Activated CD4-positive, alpha-beta T cell treated with anti-CD3 and anti-CD28 coated beads for 1 hour (primary cell): ENCODE measurements around the gene CARMIL1.
"Not testable (repeated sequence)": the region's sequence is repeated elsewhere in the genome, so short reads cannot be mapped to it uniquely, and the experiment has no call there.

Experiments used
- DNase-seq: peaks from one replicate; pipeline ENCODE4 v3.0.0-alpha.2; 2020

Gene CARMIL1

GRCh38 chr6:25414755-25415154 is 135.6 kb downstream of the CARMIL1 start:
- DNase-seq: no peak

- DNase-seq: no peak
Observed at GRCh38 chr6:25415274-25415673, 136.1 kb downstream of the CARMIL1 start.

- DNase-seq: no peak
Observed at GRCh38 chr6:25415701-25416100, 136.5 kb downstream of the CARMIL1 start.

DNA sequence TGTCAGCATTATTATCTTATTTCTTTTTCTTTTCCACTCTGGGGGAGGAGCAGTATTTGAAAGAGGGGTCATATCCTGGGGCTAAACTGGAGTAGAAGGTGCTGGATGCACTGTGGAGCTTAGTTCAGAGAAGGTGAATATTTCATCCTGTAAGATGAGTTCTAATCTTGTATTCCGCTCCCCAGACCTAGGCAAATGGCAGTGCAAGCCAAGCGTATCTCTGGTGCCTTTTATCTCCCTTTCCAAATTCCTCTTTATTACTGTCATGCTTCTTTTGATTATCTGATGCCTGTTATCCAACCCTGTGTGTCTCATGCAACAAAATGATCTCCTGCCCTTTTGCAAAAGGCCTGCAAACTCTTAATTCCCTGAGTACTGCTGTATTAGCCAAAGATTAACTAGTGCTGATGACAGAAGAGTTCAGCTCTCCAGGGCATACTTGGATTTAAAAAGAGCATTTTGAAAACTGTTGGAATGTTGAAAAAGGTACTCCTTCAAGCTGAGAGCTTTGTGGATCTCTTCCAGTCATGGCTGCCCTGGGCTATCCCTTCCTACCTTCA is 138.0 kb downstream of the CARMIL1 start:
- no peak for DNase-seq

GRCh38 chr6:25418454-25419052 is 139.4 kb downstream of the CARMIL1 start:
- DNase-seq: no peak

- no peak for DNase-seq
Observed at GRCh38 chr6:25419879-25420278, 140.7 kb downstream of the CARMIL1 start.

- DNase-seq: no peak
Observed at GRCh38 chr6:25423358-25423757, 144.2 kb downstream of the CARMIL1 start.

DNA sequence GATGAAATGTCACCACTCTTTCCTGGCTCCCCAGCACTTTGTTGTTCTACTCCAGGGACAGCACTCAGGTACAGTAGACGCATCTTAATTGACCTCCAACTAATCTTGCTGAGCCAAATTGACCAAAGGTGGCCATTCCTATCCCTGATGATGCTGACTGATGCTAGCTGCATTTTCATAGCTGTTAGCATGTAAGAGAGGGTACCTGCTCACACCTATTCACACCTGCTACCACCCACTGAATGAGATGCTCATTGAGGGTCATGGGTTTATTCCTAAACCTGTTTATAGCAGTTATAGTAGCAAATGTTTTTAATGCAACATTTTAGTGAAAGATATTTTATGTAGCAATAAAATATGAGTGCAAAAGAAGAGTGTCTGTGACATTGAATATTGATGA is 145.1 kb downstream of the CARMIL1 start:
- DNase-seq: no peak

DNA sequence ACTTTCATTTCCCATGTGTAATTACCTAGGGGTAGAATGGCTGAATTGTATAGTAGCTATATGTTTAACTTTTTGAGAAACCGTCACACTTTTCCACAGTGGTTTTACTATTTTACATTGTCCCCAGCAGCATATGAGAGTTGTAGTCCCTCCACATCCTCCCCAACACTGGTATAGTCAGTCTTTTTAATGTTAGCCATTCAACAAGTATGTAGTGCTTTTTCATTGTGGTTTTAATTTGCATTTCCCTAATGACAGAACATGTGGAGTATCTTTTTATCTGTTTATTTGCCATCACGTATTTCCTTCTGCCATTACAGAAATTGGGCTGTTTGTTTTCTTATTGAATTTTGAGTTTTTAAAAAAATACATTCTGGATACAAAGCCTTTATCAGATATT is 148.4 kb downstream of the CARMIL1 start:
- no peak for DNase-seq

DNA sequence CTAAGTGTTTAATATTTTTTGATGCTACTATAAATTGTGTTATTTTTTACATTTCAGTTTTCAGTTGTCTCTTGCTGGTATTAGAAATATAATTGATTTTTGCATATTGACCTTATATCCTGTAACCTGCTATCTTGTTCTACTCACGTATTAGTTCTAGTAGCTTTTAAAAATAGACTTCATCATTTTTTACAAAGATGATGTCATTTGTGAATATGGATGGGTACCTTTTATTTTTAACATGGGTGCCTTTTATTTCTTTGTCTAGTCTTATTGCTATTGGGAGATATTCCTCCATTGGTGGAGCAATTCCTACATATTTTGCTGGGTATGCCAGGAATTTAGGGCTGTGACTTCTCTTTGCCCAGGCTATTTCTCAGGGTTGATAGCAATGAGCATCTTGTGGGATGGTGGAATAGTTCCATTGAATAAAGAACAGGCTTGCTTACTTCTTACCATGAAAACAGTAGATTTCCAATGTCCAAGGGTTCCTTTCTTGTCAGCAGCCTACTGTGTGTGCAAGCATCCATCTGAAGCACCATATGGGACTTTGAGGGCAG is 149.7 kb downstream of the CARMIL1 start:
- DNase-seq: no peak

GRCh38 chr6:25431306-25431974 is 152.3 kb downstream of the CARMIL1 start:
- DNase-seq: no peak

DNA sequence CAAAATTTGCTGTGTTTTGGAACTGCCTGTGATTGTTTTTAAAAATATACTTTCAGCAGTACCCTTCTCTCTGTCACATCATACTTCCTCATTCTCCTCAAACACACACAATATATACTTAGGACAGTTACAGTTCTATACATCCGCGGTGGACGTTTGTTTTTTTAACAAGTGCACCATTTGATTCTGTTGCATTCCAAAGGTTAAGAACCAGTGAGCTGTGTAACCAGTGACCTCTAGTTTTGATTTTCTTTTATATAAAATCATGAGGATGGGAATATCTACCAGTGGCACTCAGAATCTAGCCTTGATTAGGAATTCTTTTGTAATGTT is 152.8 kb downstream of the CARMIL1 start:
- DNase-seq: no peak

DNA sequence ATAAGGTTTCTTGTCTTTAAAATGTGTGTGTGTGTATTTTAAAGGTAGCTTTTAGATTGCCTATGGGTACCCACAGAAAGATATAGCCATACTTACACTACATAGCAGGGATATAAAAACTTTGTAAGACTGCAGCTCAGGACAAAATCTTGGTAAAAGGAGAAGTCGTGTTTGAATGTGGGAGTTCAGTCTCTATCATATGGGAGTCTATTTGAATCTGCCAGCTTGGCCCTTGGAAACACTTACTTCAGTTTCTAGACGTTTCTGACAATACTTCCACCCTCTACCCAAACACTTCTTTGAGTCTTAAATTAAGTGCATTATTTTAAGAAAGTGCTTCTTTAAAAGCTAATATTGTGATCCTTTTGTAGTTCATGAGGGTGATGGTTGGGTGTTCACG is 155.7 kb downstream of the CARMIL1 start:
- no peak for DNase-seq

- no peak for DNase-seq
Observed at GRCh38 chr6:25435416-25435985, 156.3 kb downstream of the CARMIL1 start.

GRCh38 chr6:25436760-25437159 is 157.6 kb downstream of the CARMIL1 start:
- DNase-seq: no peak

GRCh38 chr6:25439368-25439767 is 160.2 kb downstream of the CARMIL1 start:
- DNase-seq: no peak

GRCh38 chr6:25441663-25442270 is 162.6 kb downstream of the CARMIL1 start:
- DNase-seq: no peak

DNA sequence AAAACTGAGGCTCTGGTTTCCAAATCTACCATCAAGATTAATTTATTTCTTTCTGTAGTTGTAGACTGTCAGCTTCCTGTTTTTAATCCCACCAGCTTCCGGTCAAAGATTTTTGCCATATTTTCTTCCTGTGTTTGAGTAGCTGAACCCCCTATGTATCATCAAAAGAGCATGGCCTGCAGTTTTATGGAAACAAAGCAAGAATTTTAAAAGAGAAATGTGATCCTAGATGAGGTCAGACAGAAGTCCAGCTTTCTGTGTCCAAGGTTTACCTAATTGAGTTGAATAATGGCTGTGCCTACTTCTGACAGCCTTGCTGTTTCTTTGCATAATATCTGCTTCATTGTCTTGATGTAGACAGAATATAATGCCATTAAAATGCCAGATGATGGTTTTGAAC is 163.7 kb downstream of the CARMIL1 start:
- no peak for DNase-seq

- DNase-seq: not testable (repeated sequence)
Observed at GRCh38 chr6:25444521-25444920, 165.3 kb downstream of the CARMIL1 start.

- no peak for DNase-seq
Observed at GRCh38 chr6:25446830-25447569, 167.8 kb downstream of the CARMIL1 start.

GRCh38 chr6:25447570-25447929 is 168.4 kb downstream of the CARMIL1 start:
- DNase-seq: no peak

DNA sequence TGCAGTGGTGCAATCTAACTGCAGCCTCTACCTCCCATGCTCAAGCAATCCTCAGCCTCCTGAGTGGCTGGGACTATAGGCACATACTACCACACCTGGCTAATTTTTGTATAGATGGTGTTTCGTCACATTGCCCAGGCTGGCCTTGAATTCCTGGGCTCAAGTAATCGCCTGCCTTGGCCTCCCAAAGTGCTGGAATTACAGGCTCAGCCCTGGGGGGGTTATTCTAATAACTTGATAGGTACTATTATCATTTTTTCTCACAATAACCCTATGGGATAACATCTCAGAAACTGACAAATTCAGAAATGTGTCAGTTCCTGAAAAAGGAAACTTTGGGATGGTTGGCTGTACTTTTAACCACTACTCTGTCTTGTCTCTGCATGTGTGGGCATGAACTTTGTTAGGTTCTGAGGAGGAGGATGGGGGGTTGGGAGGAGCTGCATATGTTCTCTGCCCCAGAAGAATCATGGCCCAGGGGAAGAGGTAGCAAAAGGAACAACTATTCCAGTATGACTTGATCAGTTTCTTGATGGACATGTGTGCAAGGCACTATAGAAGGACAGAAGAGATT is 169.9 kb downstream of the CARMIL1 start:
- no peak for DNase-seq

- no peak for DNase-seq
Observed at GRCh38 chr6:25449774-25450173, 170.6 kb downstream of the CARMIL1 start.
